Stimulated activated memory B cell treated with anti-CD40 and anti-IgM and Interleukin-4, amounts not matched to agents 10 μg/mL and 1 μg/mL and 100 μg/mL, for 72 hours (primary cell): ENCODE results near the gene RCL1.
A peak's percentile ranks its signal among the peaks of the same experiment; 100 is the strongest.

Experiments used
- ATAC-seq: fragments of 150-1000 bp; cut with Tn5 transposase; 2 replicates; pipeline ENCODE4 v1.10.0; 2021
- H3K27ac Mint-ChIP-seq: one replicate; pipeline ENCODE4 v1.8.0; 2022; ENCODE audit warnings: mild to moderate bottlenecking, mixed read lengths
- H3K27me3 Mint-ChIP-seq: one replicate; pipeline ENCODE4 v1.8.0; 2022; ENCODE audit warnings: mixed read lengths
- H3K36me3 Mint-ChIP-seq: one replicate; pipeline ENCODE4 v1.8.0; 2022; ENCODE audit warnings: mixed read lengths
- H3K4me1 Mint-ChIP-seq: one replicate; pipeline ENCODE4 v1.8.0; 2022; ENCODE audit warnings: mixed read lengths
- H3K4me3 Mint-ChIP-seq: one replicate; pipeline ENCODE4 v1.8.0; 2022; ENCODE audit warnings: mild to moderate bottlenecking, moderate library complexity, mixed read lengths
- H3K9me3 Mint-ChIP-seq: one replicate; pipeline ENCODE4 v1.8.0; 2022; ENCODE audit warnings: mixed read lengths

Gene RCL1

GRCh38 chr9:4861145-4861544, 68.4 kb downstream of the RCL1 start:
- peaks cover 3% of the 10 kb centered on the region for H3K9me3 Mint-ChIP-seq
- H3K27ac Mint-ChIP-seq: no peak overlapping the region
- no peak overlapping the region for H3K4me3 Mint-ChIP-seq
- H3K36me3 Mint-ChIP-seq: peaks cover 56% of the 10 kb centered on the region
- ATAC-seq: no peak
- no peaks in the 10 kb centered on the region for H3K27me3 Mint-ChIP-seq
- H3K4me1 Mint-ChIP-seq: peaks cover 7% of the 10 kb centered on the region

GRCh38 chr9:4861736-4862451, 69.2 kb downstream of the RCL1 start:
- H3K4me3 Mint-ChIP-seq: no peak overlapping the region
- H3K4me1 Mint-ChIP-seq: peaks cover 6% of the 10 kb centered on the region
- H3K9me3 Mint-ChIP-seq: peaks cover 3% of the 10 kb centered on the region
- peaks cover 49% of the 10 kb centered on the region for H3K36me3 Mint-ChIP-seq
- H3K27me3 Mint-ChIP-seq: no peaks in the 10 kb centered on the region
- ATAC-seq: no peak
- no peak overlapping the region for H3K27ac Mint-ChIP-seq

GRCh38 chr9:4862506-4863250, 69.9 kb downstream of the RCL1 start:
- H3K27ac Mint-ChIP-seq: no peak overlapping the region
- H3K9me3 Mint-ChIP-seq: no peaks in the 10 kb centered on the region
- no peak for ATAC-seq
- H3K4me1 Mint-ChIP-seq: no peaks in the 10 kb centered on the region
- H3K36me3 Mint-ChIP-seq: peaks cover 41% of the 10 kb centered on the region
- H3K27me3 Mint-ChIP-seq: no peaks in the 10 kb centered on the region
- no peak overlapping the region for H3K4me3 Mint-ChIP-seq

GRCh38 chr9:4864234-4864661, 71.5 kb downstream of the RCL1 start:
- Mint-ChIP-seq H3K27me3 (no peaks in the 10 kb centered on the region), H3K27ac (no peak overlapping the region), H3K9me3 (no peaks in the 10 kb centered on the region), H3K4me1 (no peaks in the 10 kb centered on the region), H3K36me3 (peaks cover 30% of the 10 kb centered on the region), H3K4me3 (no peak overlapping the region)
- ATAC-seq: no peak

- H3K36me3 Mint-ChIP-seq: peaks cover 25% of the 10 kb centered on the region
- ATAC-seq: no peak
- no peaks in the 10 kb centered on the region for H3K9me3 Mint-ChIP-seq
- H3K27me3 Mint-ChIP-seq: no peaks in the 10 kb centered on the region
- H3K27ac Mint-ChIP-seq: no peak overlapping the region
- no peak overlapping the region for H3K4me3 Mint-ChIP-seq
- H3K4me1 Mint-ChIP-seq: no peaks in the 10 kb centered on the region
These were observed 72.0 kb downstream of the RCL1 start for GRCh38 chr9:4864698-4865097.

GRCh38 chr9:4865681-4866080, 72.9 kb downstream of the RCL1 start:
- peaks cover 19% of the 10 kb centered on the region for H3K36me3 Mint-ChIP-seq
- no peaks in the 10 kb centered on the region for H3K27me3 Mint-ChIP-seq
- H3K9me3 Mint-ChIP-seq: no peaks in the 10 kb centered on the region
- H3K4me1 Mint-ChIP-seq: no peaks in the 10 kb centered on the region
- H3K27ac Mint-ChIP-seq: no peak overlapping the region
- ATAC-seq: no peak
- no peak overlapping the region for H3K4me3 Mint-ChIP-seq

GRCh38 chr9:4866239-4866969, 73.7 kb downstream of the RCL1 start:
- Mint-ChIP-seq H3K27me3 (no peaks in the 10 kb centered on the region), H3K9me3 (no peaks in the 10 kb centered on the region), H3K4me3 (no peak overlapping the region), H3K27ac (no peak overlapping the region), H3K36me3 (peaks cover 16% of the 10 kb centered on the region), H3K4me1 (no peaks in the 10 kb centered on the region)
- ATAC-seq: no peak

GRCh38 chr9:4873066-4873465, 80.3 kb downstream of the RCL1 start:
- Mint-ChIP-seq H3K27ac (no peak overlapping the region), H3K4me3 (no peak overlapping the region), H3K27me3 (no peaks in the 10 kb centered on the region), H3K4me1 (no peaks in the 10 kb centered on the region), H3K9me3 (no peaks in the 10 kb centered on the region), H3K36me3 (peaks cover 28% of the 10 kb centered on the region)
- no peak for ATAC-seq

- H3K27ac Mint-ChIP-seq: no peak overlapping the region
- peaks cover 26% of the 10 kb centered on the region for H3K36me3 Mint-ChIP-seq
- no peaks in the 10 kb centered on the region for H3K4me1 Mint-ChIP-seq
- H3K27me3 Mint-ChIP-seq: no peaks in the 10 kb centered on the region
- no peak overlapping the region for H3K4me3 Mint-ChIP-seq
- no peak for ATAC-seq
- H3K9me3 Mint-ChIP-seq: no peaks in the 10 kb centered on the region
These were observed 82.8 kb downstream of the RCL1 start for GRCh38 chr9:4875559-4875958.

GRCh38 chr9:4879115-4879558, 86.4 kb downstream of the RCL1 start:
- H3K4me1 Mint-ChIP-seq: no peaks in the 10 kb centered on the region
- no peaks in the 10 kb centered on the region for H3K27me3 Mint-ChIP-seq
- no peaks in the 10 kb centered on the region for H3K9me3 Mint-ChIP-seq

GRCh38 chr9:4883326-4883873, 90.7 kb downstream of the RCL1 start:
- Mint-ChIP-seq H3K27ac (no peak overlapping the region), H3K36me3 (peaks cover 5% of the 10 kb centered on the region), H3K27me3 (no peaks in the 10 kb centered on the region), H3K4me1 (peaks cover 6% of the 10 kb centered on the region), H3K4me3 (no peak overlapping the region), H3K9me3 (no peaks in the 10 kb centered on the region)
- no peak for ATAC-seq

More at GRCh38 chr9:4879115-4879558, 86.4 kb downstream of the RCL1 start:
- H3K4me3 Mint-ChIP-seq: no peak overlapping the region
- H3K36me3 Mint-ChIP-seq: peaks cover 18% of the 10 kb centered on the region
- ATAC-seq: no peak
- H3K27ac Mint-ChIP-seq: no peak overlapping the region

GRCh38 chr9:4886698-4887097, 94.0 kb downstream of the RCL1 start:
- H3K27me3 Mint-ChIP-seq: no peaks in the 10 kb centered on the region
- peaks cover 6% of the 10 kb centered on the region for H3K4me1 Mint-ChIP-seq
- peaks cover 12% of the 10 kb centered on the region for H3K36me3 Mint-ChIP-seq
- H3K9me3 Mint-ChIP-seq: no peaks in the 10 kb centered on the region
- peak overlapping the region; percentile 26 for H3K27ac Mint-ChIP-seq
- H3K4me3 Mint-ChIP-seq: no peak overlapping the region
- ATAC-seq: peak; percentile 83

- ATAC-seq: no peak
- peaks cover 6% of the 10 kb centered on the region for H3K4me1 Mint-ChIP-seq
- no peak overlapping the region for H3K4me3 Mint-ChIP-seq
- H3K27ac Mint-ChIP-seq: peak overlapping the region; percentile 26
- peaks cover 10% of the 10 kb centered on the region for H3K36me3 Mint-ChIP-seq
- H3K27me3 Mint-ChIP-seq: no peaks in the 10 kb centered on the region
- H3K9me3 Mint-ChIP-seq: no peaks in the 10 kb centered on the region
These were observed 94.8 kb downstream of the RCL1 start for GRCh38 chr9:4887556-4887955.

GRCh38 chr9:4890242-4890641, 97.5 kb downstream of the RCL1 start:
- ATAC-seq: no peak
- Mint-ChIP-seq H3K9me3 (peaks cover 4% of the 10 kb centered on the region), H3K4me3 (no peak overlapping the region), H3K36me3 (peaks cover 10% of the 10 kb centered on the region), H3K4me1 (peaks cover 6% of the 10 kb centered on the region), H3K27ac (no peak overlapping the region), H3K27me3 (no peaks in the 10 kb centered on the region)

GRCh38 chr9:4890929-4891328, 98.2 kb downstream of the RCL1 start:
- Mint-ChIP-seq H3K27me3 (no peaks in the 10 kb centered on the region), H3K4me3 (no peak overlapping the region), H3K36me3 (peaks cover 10% of the 10 kb centered on the region), H3K9me3 (peaks cover 4% of the 10 kb centered on the region), H3K27ac (no peak overlapping the region), H3K4me1 (peaks cover 5% of the 10 kb centered on the region)
- no peak for ATAC-seq
